ENCODE data around the gene MUS81. TPM values are rescaled to one million over a fixed set of nuclear protein-coding genes. Genes with fewer than 3 reads are reported as not detected.
A peak's percentile ranks its signal among the peaks of the same experiment; 100 is the strongest.

The MUS81 gene
- total RNA-seq, 1 donor from 2014 or later, result 114 TPM

DNA sequence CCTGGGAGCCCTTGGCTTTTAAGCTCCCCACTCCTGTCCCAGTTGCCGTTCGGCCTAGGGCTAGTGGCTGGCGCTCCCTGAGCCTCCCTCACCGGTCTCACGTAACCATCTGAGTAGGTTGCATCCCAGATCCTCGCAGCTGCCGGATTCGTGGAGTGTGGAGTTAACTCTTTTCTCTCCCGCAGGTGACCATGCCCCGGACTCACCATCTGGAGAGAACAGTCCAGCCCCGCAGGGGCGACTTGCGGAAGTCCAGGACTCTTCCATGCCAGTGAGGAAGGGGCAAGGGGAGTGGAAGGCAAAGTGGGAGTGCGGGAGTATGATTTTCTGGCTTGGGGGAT, 902 bp downstream of the MUS81 start:
- Mint-ChIP-seq H3K9me3 (ENCODE audit: unreplicated experiment) (peaks cover 32% of the 10 kb centered on the region), H3K4me1 (ENCODE audit: low read depth, unreplicated experiment) (peaks cover 8% of the 10 kb centered on the region), H3K27me3 (ENCODE audit: unreplicated experiment) (peaks cover 37% of the 10 kb centered on the region), H3K36me3 (ENCODE audit: unreplicated experiment) (peaks cover 4% of the 10 kb centered on the region), H3K27ac (ENCODE audit: unreplicated experiment) (peak overlapping the region; percentile 83), H3K4me3 (ENCODE audit: unreplicated experiment) (peak overlapping the region; percentile 93)
- TF ChIP-seq, protein P1, sequence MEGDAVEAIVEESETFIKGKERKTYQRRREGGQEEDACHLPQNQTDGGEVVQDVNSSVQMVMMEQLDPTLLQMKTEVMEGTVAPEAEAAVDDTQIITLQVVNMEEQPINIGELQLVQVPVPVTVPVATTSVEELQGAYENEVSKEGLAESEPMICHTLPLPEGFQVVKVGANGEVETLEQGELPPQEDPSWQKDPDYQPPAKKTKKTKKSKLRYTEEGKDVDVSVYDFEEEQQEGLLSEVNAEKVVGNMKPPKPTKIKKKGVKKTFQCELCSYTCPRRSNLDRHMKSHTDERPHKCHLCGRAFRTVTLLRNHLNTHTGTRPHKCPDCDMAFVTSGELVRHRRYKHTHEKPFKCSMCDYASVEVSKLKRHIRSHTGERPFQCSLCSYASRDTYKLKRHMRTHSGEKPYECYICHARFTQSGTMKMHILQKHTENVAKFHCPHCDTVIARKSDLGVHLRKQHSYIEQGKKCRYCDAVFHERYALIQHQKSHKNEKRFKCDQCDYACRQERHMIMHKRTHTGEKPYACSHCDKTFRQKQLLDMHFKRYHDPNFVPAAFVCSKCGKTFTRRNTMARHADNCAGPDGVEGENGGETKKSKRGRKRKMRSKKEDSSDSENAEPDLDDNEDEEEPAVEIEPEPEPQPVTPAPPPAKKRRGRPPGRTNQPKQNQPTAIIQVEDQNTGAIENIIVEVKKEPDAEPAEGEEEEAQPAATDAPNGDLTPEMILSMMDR (IDR thresholded peaks at IDR 0.05; ENCODE audit: partially characterized antibody, unreplicated experiment), result no peak
- no peak for DNase-seq

DNA sequence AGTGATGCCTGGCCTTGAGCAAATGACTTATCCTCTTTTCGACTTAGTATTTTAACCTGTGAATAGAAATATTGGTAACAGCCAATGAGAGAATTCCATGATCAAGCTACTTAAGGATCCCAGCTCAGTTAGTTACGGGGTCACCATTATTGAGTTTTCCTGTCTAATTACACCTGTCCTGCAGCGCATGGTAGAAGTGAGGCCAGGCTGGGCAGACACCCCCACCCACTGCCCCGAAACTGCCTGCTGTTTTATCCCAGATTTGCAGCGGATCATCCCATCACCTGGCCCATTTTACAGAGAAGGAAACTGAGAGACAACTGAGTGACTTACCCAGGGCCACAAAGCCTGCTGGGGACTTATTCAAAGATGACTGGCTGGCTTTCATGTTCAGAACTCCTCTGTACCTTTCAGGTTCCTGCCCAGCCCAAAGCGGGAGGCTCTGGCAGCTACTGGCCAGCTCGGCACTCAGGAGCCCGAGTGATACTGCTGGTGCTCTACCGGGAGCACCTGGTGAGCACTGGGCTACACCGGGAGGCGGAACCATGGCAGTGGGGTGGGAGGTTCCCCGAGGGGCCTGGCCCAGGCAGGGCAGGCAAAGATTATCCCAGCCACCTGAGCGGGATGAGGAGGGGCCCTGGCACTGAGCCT, 1.4 kb downstream of the MUS81 start:
- peak overlapping the region; percentile 83 for H3K27ac Mint-ChIP-seq (ENCODE audit: unreplicated experiment)
- H3K4me1 Mint-ChIP-seq (ENCODE audit: low read depth, unreplicated experiment), result peaks cover 3% of the 10 kb centered on the region
- H3K36me3 Mint-ChIP-seq (ENCODE audit: unreplicated experiment), result peaks cover 4% of the 10 kb centered on the region
- H3K27me3 Mint-ChIP-seq (ENCODE audit: unreplicated experiment), result peaks cover 32% of the 10 kb centered on the region
- TF ChIP-seq, protein P1 (IDR thresholded peaks at IDR 0.05; ENCODE audit: partially characterized antibody, unreplicated experiment), result no peak
- H3K4me3 Mint-ChIP-seq (ENCODE audit: unreplicated experiment), result peak overlapping the region; percentile 93
- DNase-seq, result no peak
- peaks cover 27% of the 10 kb centered on the region for H3K9me3 Mint-ChIP-seq (ENCODE audit: unreplicated experiment)

DNA sequence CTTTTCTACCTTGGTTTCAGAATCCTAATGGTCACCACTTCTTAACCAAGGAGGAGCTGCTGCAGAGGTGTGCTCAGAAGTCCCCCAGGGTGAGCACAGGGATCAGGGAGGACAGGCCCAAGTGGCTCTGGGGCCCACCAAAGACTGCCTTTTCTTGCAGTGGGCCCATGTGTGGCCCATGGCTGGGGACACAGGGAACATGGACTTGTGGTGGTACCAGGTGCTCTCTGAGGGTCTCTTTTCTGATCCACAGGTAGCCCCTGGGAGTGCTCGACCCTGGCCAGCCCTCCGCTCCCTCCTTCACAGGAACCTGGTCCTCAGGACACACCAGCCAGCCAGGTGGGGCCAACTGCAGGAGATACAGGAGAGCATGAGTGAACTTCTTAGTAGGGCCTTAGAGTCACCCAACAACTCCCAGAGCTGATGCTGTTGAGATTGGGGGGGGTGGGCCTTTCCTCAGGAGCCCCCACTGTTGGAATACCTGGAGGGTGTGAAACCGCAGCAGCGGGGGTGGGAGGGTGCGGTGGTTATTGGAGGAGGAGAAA, 2.0 kb downstream of the MUS81 start:
- peak overlapping the region; percentile 62 for H3K27ac Mint-ChIP-seq (ENCODE audit: unreplicated experiment)
- TF ChIP-seq, protein P1 (IDR thresholded peaks at IDR 0.05; ENCODE audit: partially characterized antibody, unreplicated experiment), result no peak
- no peak overlapping the region for H3K4me3 Mint-ChIP-seq (ENCODE audit: unreplicated experiment)
- peaks cover 33% of the 10 kb centered on the region for H3K27me3 Mint-ChIP-seq (ENCODE audit: unreplicated experiment)
- H3K4me1 Mint-ChIP-seq (ENCODE audit: low read depth, unreplicated experiment), result peaks cover 5% of the 10 kb centered on the region
- no peak for DNase-seq
- H3K9me3 Mint-ChIP-seq (ENCODE audit: unreplicated experiment), result peaks cover 25% of the 10 kb centered on the region
- H3K36me3 Mint-ChIP-seq (ENCODE audit: unreplicated experiment), result peaks cover 4% of the 10 kb centered on the region

DNA sequence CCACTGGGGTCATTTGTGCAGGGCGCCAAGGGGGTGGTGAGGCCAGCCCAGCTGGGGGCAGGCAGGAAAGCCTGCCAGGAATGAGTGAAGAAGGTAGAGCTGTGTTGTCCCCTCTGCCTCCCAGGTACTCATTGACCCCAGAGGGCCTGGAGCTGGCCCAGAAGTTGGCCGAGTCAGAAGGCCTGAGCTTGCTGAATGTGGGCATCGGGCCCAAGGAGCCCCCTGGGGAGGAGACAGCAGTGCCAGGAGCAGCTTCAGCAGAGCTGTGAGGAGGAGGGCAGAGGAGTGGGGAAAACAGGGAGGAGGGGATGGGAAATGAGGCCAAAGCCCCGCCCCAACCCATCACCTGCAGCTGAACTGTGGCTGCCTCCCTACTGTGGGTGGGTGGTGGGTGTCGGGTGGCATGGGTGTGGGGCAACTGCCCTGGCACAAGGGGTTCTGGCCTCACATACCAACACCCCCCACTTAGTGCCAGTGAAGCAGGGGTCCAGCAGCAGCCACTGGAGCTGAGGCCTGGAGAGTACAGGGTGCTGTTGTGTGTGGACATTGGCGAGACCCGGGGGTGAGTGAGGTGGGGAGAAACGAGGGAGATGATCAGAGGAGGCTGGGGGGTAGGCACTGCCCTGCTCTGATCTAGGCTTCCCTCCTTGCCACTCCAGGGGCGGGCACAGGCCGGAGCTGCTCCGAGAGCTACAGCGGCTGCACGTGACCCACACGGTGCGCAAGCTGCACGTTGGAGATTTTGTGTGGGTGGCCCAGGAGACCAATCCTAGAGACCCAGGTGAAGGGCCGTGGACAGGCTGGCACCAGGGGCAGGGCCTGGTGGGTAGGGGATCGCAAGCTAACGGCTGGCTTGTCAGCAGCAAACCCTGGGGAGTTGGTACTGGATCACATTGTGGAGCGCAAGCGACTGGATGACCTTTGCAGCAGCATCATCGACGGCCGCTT, 3.0 kb downstream of the MUS81 start:
- peaks cover 4% of the 10 kb centered on the region for H3K36me3 Mint-ChIP-seq (ENCODE audit: unreplicated experiment)
- H3K4me3 Mint-ChIP-seq (ENCODE audit: unreplicated experiment), result no peak overlapping the region
- peak overlapping the region; percentile 62 for H3K27ac Mint-ChIP-seq (ENCODE audit: unreplicated experiment)
- peaks cover 7% of the 10 kb centered on the region for H3K4me1 Mint-ChIP-seq (ENCODE audit: low read depth, unreplicated experiment)
- H3K9me3 Mint-ChIP-seq (ENCODE audit: unreplicated experiment), result peaks cover 24% of the 10 kb centered on the region
- DNase-seq, result no peak
- TF ChIP-seq, protein P1 (IDR thresholded peaks at IDR 0.05; ENCODE audit: partially characterized antibody, unreplicated experiment), result no peak
- peaks cover 35% of the 10 kb centered on the region for H3K27me3 Mint-ChIP-seq (ENCODE audit: unreplicated experiment)

Data from glutamatergic neuron (in vitro differentiated cells).